Jurkat, Clone E6-1 (cell line): ENCODE data around the gene RASD2.

Experiments
- DNase-seq: peaks from one replicate; pipeline ENCODE4 v3.0.0-alpha.2; 2011; ENCODE audit warnings: low read depth, low spot score
- H3K4me3 ChIP-seq: 2 replicates; pipeline ENCODE4 v1.5.1; 2011; ENCODE audit warnings: mild to moderate bottlenecking, low read length, control low read depth, moderate library complexity

Gene RASD2

GRCh38 chr22:35593071-35593890 is 52.6 kb downstream of the RASD2 start:
- no peak overlapping the region for H3K4me3 ChIP-seq
- DNase-seq, result no peak

GRCh38 chr22:35593891-35594470 is 53.4 kb downstream of the RASD2 start:
- H3K4me3 ChIP-seq, result no peak overlapping the region
- no peak for DNase-seq

- no peak for DNase-seq
- no peak overlapping the region for H3K4me3 ChIP-seq
Observed at GRCh38 chr22:35594686-35595085, 54.1 kb downstream of the RASD2 start.

DNA sequence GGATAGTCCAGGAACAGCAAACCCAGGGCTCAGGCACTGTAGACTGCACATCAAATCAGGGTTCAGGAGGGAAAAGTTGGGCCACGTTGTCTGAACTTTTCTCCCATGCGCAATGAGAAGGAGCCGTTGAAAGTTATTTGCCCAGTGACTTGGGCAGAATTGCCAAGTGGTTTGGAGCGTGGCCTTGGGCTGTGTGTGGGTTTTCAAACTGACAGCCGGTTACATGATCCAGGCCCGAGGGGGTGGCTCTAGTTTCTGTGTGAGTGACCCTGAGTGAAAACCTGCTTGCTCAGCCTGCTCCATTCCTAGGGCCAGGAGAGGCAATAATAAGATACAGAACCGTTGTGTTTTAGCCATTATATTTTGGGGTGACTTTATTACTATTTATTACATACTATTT is 56.2 kb downstream of the RASD2 start:
- no peak overlapping the region for H3K4me3 ChIP-seq
- DNase-seq, result no peak

DNA sequence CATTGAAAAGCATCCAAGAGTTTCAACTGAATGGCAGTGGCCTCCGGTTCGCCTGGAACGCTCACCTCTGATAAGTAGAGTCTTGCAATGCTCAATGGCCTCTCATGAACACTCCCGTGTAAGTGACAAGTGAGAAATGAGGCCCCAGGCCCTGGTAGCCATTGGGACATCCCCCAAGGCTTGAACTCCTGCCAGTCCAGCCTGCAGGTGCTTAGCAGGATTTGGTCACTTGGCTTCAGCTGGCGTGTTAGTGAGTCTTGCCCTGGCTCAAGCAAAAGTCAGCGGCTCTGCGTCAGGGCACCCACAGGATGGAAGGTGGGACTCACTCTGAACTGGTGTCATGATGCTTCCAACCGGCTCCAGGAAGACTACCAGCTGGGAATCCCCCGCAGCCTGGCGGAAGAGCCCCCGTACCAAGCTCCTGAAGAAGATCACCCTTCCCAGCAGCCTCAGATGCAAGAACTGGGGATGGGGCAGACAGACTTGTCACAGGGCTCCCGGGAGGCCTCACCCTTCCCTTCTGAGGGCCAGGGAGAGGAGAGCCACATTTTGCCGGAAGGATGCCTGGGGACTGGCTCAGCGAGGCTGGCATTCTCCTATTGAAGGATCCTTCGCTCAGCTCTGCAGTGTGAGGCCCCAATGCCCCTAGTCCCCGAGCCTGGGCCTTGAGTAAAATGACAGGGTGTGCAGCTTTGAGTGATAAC is 57.2 kb downstream of the RASD2 start:
- no peak overlapping the region for H3K4me3 ChIP-seq
- no peak for DNase-seq

- H3K4me3 ChIP-seq, result no peak overlapping the region
- no peak for DNase-seq
Observed at GRCh38 chr22:35598396-35598710, 57.7 kb downstream of the RASD2 start.

DNA sequence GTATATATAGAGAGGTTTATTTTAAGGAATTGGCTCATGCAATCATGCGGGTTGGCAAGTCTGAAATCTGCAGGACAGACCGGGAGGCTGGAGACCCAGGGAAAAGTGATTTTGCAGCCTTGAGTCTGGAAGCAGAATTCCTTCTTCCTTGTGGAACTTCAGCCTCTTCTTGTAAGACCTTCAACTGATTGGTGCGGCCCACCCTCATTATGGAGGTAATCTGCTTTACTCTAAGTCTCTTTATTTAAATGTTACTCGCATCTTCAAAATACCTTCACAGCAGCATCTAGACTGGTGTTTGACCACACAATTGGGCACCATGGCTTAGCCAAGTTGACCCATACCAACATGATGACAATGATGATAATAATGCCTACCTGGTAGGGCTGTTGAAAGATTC is 58.7 kb downstream of the RASD2 start:
- DNase-seq, result no peak
- no peak overlapping the region for H3K4me3 ChIP-seq

GRCh38 chr22:35600476-35600875 is 59.8 kb downstream of the RASD2 start:
- DNase-seq, result no peak
- H3K4me3 ChIP-seq, result no peak overlapping the region

DNA sequence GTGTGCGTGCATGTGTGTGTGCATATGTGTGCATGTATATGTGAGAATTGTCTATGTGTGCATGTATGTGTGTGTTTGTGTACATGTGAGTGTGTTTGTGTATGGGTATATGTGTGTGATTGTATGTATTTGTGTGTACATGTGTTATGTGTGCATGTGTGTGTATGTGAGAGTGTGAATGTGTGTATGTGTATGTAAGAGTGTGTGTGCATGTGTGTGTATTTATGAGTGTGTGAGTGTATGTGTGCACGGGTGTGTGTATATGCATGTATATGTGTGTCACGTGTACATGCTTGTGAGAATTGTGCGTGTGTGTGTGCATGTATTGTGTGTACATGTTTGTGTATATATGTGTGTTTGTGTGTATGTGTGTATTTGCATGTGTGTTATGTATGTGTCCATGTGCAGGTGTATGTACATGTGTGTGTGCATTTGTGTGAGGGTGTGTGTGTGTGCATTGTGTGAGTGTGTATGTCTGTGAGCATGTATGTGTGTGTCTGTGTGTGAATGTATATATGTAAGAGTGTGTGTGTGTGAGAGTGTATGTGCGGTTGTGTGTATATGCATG is 60.5 kb downstream of the RASD2 start:
- H3K4me3 ChIP-seq, result no peak overlapping the region
- DNase-seq, result no peak

GRCh38 chr22:35601743-35602615 is 61.3 kb downstream of the RASD2 start:
- H3K4me3 ChIP-seq, result no peak overlapping the region
- no peak for DNase-seq
